Measurements from ENCODE around the gene UGDH.
"Not testable (repeated sequence)": the region's sequence is repeated elsewhere in the genome, so short reads cannot be mapped to it uniquely, and the experiment has no call there.

UGDH gene

GRCh38 chr4:39528061-39528465 is 824 bp upstream of the UGDH start:
- no peak for DNase-seq

DNA sequence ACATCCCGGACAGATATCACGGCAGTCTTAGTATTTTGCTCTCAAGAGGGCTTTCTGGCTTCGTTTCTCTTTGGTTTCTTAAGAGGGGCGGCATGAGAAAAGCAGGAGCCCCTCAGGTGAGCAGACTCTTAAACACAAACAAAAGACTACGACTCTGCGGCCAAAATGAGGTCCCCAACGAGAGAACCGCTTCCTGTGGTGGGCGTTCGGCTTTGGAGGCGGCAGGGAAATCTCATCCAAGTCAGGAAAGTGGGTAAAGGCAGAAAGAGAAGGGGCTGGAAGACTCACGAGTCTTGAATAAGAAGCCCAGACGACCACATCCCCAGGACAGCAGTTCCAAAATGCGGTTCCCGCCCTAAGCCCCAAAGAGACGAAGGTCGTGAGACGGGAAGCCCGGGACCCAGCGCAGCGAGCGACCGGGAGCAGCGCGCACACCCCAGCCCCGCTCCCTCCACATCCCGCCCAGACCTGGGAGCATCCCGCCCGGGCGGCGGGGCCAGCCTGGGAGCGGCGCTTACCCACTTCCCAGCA is 409 bp downstream of the UGDH start:
- no peak for DNase-seq

DNA sequence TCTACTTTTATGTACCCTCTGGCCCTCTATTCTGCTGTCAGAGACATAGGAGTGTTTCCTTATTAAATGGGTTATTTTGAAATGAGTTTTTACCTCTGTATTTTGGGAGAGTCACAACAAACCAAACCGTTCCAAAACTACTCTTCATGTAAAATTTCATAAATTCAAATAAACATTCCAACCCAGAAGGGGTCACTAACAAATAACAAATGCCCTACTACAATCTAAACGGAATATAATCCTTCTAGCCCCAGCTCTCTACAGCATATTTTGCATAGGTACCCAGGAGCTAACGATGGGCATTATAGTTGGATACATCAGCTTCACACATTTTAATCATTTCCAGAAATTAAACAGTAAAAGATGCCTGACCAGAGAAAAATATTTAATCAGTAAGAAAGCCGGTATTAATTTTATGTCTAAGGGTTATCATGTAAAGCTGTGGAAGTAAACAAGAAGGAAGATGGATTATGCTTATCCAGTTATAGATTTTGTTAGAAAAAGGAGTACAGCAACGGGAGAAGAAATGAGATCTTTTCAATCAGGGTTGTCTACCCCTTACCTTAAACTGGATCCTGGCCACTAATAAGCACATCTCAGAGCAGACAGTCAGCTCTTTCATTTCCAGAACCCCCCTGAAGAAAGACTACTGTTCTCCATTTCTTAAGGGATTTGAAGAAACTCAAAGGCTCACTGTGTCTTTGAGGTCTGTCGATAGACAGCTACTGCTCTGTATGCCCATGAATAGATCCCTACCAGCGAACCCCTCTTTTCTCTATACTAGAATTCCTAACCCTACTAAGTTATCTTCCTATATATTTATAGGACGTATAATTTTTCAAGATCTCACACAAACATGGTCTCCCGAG is 1.2 kb downstream of the UGDH start:
- DNase-seq, result no peak

GRCh38 chr4:39524161-39524957 is 2.9 kb downstream of the UGDH start:
- no peak for DNase-seq

- peak; percentile 29 for DNase-seq
Measured at GRCh38 chr4:39522068-39522467, 5.2 kb downstream of the UGDH start.

DNA sequence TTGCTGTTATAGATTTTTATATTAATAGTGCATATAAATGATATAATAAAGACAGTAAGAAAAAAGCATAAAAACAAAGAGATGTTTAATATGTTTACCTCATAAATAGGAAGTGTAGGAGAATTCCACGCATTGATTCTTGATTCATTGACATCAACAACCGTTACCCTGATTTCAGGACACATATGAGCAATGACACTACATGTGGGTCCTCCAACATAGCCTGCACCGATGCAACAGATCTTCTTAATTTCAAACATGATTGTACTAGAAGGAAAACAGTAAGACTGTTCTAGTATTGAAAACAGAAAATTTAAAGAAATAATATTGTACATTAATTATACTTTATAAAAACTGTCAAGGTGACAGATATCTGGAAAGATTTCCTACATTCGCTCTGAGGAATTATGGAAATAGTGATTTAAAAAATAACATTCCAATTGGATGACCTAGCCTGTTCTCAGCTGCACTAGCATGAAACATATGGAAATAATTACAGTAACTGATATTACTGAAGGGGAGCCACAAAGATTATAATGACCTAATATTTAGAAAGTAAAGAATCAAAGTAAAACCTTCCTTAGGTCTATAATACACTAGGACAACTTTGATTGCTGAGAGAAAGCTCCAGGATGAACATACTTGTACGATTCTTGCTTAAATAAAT is 5.9 kb downstream of the UGDH start:
- DNase-seq, result peak; percentile 54

DNA sequence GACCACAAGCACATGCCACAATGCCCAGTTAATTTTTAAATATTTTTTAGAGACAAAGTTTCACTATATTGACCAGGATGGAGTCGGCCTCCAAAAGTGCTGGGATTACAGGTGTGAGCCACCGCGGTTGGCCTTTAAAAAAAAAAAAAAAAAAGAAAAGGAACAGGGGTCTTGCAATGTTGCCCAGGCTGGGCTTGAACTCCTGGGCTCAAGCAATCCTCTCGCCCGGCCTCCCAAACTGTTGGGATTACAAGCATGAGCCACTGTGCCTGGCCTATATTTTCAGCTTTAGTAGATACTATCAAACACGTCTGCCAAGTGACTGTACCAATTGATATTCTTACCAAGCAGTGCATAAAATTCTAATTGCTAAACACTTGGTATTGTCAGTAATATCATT is 8.8 kb downstream of the UGDH start:
- no peak for DNase-seq

DNA sequence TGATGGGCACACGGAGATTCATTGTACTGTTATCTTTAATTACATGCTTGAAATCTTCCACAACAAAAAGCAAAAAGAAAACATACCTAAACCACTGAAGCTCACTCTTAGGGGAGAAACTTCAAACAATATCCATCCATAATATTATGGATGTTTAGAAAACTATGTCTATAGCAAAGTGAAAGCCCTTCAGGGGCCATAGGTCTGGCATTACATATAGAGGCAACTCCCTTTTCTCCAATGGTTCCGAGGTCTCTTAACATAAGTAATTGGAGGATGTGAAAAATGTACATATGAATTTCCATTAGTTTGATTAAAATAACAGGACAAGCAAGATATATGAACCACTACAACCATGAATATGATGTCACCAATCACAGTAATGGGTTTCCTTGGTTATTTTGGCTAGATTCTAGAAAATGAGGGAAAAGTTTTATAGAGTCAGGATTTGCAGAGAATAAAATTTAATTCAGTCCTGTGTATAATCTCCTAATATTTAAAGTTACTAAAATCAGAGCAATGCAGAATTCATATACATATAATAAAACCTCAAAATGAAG is 10.8 kb downstream of the UGDH start:
- no peak for DNase-seq

GRCh38 chr4:39515669-39516401 is 11.4 kb downstream of the UGDH start:
- DNase-seq, result not testable (repeated sequence)

DNA sequence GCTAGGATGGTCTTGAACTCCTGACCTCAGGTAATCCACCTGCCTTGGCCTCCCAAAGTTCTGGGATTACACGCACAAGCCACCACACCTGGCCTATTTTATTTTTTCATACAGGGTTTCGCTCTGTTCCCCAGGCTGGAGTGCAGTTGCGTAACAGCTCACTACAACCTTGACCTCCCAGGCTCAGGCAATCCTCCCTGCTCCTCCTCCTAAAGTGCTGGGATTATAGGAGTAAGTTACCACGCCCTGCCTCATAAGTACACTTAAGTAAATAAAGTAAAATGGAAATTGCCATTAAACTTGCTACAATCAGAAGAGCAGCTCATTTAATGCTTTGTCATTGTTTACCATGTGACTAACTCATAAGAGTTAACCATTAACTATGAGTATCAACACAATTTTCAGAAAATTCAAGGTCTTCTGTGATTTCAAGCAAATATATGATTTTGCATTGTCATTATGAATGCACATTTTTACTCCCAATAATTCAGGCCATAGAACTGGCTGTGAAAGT is 12.3 kb downstream of the UGDH start:
- DNase-seq, result no peak

GRCh38 chr4:39514266-39514665 is 13.0 kb downstream of the UGDH start:
- not testable (repeated sequence) for DNase-seq

- DNase-seq, result no peak
Measured at GRCh38 chr4:39510348-39510929, 16.8 kb downstream of the UGDH start.

- DNase-seq, result no peak
Measured at GRCh38 chr4:39505581-39505980, 21.7 kb downstream of the UGDH start.

DNA sequence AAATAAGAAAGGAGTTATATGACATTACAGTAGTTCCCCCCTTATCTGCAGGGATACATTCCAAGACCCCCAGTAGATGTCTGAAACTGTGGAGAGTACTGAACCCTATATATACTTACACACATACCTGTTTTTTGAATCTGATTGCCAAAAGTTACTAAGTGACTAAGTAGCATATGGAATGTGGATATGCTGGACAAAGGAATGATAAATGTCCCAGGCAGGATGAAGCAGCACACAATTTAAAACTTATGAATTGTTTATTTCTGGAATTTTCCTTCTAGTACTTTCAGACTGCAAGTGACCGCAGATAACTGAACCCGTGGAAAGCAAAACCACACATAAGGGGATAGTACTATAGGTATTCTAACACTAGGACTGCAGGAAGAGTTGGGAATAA is 22.7 kb downstream of the UGDH start:
- DNase-seq, result no peak

DNA sequence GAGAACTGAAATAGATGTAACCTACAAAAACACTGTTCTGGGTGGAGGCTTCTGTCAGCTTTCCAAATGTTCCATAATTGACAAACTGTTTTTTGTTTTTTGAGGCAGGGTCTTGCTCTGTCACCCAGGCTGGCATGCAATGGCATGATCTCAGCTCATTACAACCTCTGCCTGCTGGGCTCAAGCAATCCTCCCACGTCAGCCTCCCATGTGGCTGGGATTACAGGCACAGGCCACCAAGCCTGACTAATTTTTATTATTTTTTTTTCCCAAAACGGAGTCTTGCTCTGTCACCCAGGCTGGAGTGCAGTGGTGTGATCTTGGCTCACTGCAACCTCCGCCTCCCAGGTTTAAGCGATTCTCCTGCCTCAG is 24.6 kb downstream of the UGDH start:
- DNase-seq, result not testable (repeated sequence)

DNA sequence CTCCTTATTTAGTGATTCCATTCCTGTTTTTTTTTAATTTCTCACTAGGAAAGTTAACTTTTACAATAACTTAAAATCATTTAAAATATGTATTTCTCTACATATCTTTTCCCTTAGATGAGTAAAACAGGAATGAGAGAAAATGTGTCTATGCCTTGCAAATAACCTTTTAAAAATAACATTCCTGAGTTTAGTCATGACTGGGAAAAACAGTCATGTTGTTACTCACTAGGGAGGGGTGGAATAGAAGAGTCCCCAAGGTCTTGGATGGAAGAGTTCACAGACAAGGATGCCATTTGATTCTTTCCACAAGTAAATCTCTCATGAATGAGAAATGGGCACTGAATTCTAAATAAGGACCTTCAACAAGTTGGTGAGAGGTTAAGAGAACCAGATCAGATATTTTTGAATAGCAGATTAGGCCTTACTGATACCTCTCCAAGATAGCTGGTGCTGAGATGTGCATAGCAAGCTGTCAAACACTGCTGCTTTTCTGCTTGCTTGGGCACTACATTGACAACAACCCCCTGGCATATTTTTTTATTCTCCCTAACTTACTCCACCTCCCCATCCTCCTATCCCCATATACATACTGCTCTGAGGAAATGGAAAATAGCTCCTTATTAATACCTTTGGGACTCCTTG is 25.1 kb downstream of the UGDH start:
- DNase-seq, result no peak

- DNase-seq, result no peak
Measured at GRCh38 chr4:39498727-39499020, 28.6 kb downstream of the UGDH start.

DNA sequence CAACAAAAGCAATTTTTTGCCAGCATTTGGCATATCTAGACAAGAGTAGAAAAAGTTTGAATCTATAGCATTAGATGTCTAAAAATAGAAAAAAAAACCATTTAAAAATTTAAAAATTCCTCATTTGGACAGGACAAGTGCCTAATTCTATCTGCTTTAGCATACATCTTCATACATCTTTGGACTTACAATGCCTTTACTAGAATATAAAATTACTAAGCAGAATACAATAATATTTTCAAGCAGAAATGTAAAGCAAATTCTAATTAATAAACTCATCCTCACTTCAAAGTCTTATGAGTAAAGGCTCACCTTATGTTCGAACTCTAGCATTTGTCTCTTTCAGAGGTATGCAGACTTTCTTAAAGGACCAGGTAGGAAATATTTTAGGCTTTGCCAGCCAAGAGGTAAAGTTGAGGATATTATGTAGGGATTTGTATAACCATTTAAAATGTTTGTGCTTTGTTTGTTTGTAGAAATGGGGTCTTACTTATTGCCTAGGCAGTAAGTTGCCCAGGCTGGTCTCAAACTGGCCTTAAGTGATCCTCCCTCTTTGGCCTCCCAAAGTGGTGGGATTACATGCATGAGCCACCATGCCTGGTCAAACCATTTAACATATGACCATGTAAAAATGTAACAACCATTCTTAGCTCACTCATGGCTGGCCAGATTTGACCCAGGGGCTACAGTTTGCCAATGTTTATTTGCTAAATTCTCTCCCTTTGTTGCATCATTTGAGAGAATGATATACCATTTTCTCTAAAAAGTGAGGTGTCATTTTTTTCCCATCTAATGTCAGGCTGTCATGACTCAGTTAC is 29.1 kb downstream of the UGDH start:
- peak; percentile 3 for DNase-seq

DNA sequence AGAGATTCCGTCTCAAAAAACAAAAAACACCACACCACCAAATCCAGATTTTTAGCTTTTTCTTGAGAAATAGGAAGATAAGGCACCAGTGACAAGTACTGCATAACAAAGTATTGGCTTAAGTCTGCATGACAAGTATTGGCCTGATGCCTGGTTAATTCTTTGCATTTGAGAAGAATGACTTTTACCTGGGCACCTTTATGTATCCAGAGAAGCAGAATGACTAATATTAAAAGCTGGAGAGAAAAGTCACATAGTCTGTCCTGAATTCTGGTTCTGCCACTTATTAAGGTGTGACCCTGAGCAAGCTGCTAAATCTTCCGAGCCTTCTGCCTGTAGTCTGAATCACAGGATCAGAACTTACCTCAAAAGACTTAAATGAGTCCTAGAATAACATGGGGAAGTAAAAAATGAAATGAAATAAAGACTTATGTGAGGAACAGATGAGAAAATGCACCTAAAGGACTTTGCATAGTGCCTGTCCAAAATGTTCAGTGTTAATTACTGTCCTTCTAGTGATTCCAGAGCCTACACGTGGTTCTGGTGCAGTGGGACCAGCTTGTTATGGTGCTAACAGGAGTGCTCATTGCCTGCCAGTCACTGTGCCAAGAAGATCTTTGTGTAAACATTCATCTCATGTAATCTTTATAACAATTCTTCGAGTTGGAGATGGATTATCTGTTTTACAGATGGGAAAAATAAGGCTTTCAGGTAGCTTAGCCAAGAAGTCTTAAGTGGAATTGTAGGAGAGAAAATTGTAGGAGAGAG is 31.6 kb downstream of the UGDH start:
- no peak for DNase-seq

DNA sequence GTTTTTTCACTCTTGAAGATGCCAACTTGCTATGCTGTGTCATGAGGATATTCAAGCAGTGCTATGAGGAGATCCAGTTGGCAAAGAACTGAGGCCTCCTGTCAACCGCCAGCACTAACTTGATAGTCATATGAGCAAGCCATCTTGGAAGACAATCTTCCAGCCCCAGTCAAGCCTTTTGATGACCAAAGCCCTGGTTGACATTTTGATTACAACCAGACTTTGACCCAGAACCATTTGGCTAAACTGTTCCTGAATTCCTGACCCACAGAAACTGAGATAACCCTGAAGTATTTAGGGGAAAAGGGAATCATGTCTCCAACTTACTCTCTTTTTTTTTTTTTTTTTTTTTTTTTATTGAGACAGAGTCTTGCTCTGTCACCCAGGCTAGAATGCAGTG is 32.9 kb downstream of the UGDH start:
- DNase-seq, result no peak

Measured in eye (tissue), 1 donor.